Gastroesophageal sphincter (tissue), 4 donors: ENCODE measurements around the gene GAREM1. TPM values are rescaled to one million over a fixed set of nuclear protein-coding genes. Genes with fewer than 3 reads are reported as not detected.

Experiments used
- ATAC-seq: fragments of 150-250 bp; one replicate; pipeline ENCODE4 v1.9.1; 2016; ENCODE audit warnings: mild to moderate bottlenecking, moderate library complexity
- H3K27ac ChIP-seq, 4 donors: fragments of 200-600 bp; sonication (generic) in 3 of 4; 1 replicate in 3 of 4; 2 replicates in 1 of 4; pipeline ENCODE4 v1.5.1; 2016 to 2019
- H3K27me3 ChIP-seq: fragments of 200-600 bp; sonication (generic); one replicate; pipeline ENCODE4 v1.5.1; 2019
- H3K36me3 ChIP-seq, 2 donors: fragments of 200-600 bp; sonication (generic); one replicate each; pipeline ENCODE4 v1.5.1; 2019; ENCODE audit warnings: control low read depth in 1 of 2
- H3K4me1 ChIP-seq, 3 donors: fragments of 200-600 bp; sonication (generic); 1 replicate in 2 of 3; 2 replicates in 1 of 3; pipeline ENCODE4 v1.5.1; 2016 to 2019; ENCODE audit warnings: control low read depth in 2 of 3
- H3K4me3 ChIP-seq, 2 donors: fragments of 200-600 bp; sonication (generic); one replicate each; pipeline ENCODE4 v1.5.1; 2019; ENCODE audit warnings: mild to moderate bottlenecking in 1 of 2, moderate library complexity in 1 of 2
- H3K9me3 ChIP-seq, 3 donors: fragments of 200-600 bp; sonication (generic); one replicate each; pipeline ENCODE4 v1.5.1; 2017 to 2019; ENCODE audit warnings: control low read depth in 2 of 3
- EP300 ChIP-seq: sonication (generic); formaldehyde crosslinking; IDR thresholded peaks from one replicate; pipeline ENCODE4 v1.6.1; 2017; ENCODE audit warnings: antibody characterized with exemption, mild to moderate bottlenecking
- POLR2A ChIP-seq, 2 donors: fragments of 450-650 bp; IDR thresholded peaks; one replicate each; pipeline ENCODE4 v1.6.1; 2017; ENCODE audit warnings: antibody characterized with exemption in 2 of 2, mild to moderate bottlenecking in 2 of 2, moderate library complexity in 1 of 2
- POLR2AphosphoS5 ChIP-seq: sonication (generic); formaldehyde crosslinking; IDR thresholded peaks from one replicate; pipeline ENCODE4 v1.6.1; 2017; ENCODE audit warnings: antibody characterized with exemption
- WGBS, 2 donors: methylation state at CpG; one replicate each; pipeline ENCODE4 v1.1.5; 2018; ENCODE audit warnings: low coverage in 1 of 2; 5-methylcytosine and 5-hydroxymethylcytosine counted together
- total RNA-seq, 4 donors: library from RNA; depleted of rRNA; stranded (reverse); fragments of >200 nt; gene quantifications; one replicate each; pipeline ENCODE4 v1.1.0, GENCODE V29; 2016
- TF ChIP-seq, protein P1 (sequence below), 4 experiments: fragments of 200-600 bp in 2 of 4; fragments of 450-650 bp in 2 of 4; sonication (generic) in 1 of 4; IDR thresholded peaks; one replicate each; pipeline ENCODE4 v1.5.1; 2017 to 2019; ENCODE audit warnings: antibody characterized with exemption in 4 of 4, mild to moderate bottlenecking in 2 of 4, moderate library complexity in 2 of 4

GAREM1 gene
- total RNA-seq, 4 donors from 2014 or later, result 8.2 to 16.6 (median 12.3) TPM

DNA sequence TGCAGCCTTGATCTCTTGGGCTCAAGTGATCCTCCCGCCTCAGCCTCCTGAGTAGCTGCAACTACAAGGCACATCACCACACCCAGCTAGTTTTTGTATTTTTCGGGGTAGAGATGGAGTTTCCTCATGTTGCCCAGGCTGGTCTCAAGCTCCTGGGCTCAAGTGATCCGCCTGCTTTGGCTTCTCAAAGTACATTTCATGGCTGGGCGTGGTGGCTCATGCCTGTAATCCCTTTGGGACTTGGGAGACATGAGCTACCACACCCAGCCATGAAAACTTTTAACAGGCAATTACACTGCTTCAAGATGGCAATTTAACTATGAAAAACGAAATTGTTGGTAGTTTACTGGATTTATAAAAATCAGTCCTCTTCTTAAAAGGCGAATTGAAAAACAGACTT is 211.1 kb downstream of the GAREM1 start:
- WGBS, 2 donors, result 82 to 93% methylated on average over 2 to 5 of the region's 6 CpGs
- no peaks in the 10 kb centered on the region for H3K9me3 ChIP-seq
- no peaks in the 10 kb centered on the region for H3K36me3 ChIP-seq
- TF ChIP-seq EP300 (no peak), POLR2AphosphoS5 (no peak), POLR2A (IDR thresholded peaks at IDR 0.05) (no peak)
- TF ChIP-seq, protein P1, sequence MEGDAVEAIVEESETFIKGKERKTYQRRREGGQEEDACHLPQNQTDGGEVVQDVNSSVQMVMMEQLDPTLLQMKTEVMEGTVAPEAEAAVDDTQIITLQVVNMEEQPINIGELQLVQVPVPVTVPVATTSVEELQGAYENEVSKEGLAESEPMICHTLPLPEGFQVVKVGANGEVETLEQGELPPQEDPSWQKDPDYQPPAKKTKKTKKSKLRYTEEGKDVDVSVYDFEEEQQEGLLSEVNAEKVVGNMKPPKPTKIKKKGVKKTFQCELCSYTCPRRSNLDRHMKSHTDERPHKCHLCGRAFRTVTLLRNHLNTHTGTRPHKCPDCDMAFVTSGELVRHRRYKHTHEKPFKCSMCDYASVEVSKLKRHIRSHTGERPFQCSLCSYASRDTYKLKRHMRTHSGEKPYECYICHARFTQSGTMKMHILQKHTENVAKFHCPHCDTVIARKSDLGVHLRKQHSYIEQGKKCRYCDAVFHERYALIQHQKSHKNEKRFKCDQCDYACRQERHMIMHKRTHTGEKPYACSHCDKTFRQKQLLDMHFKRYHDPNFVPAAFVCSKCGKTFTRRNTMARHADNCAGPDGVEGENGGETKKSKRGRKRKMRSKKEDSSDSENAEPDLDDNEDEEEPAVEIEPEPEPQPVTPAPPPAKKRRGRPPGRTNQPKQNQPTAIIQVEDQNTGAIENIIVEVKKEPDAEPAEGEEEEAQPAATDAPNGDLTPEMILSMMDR (IDR thresholded peaks at IDR 0.05), result no peak
- no peak overlapping the region for H3K27ac ChIP-seq
- H3K4me3 ChIP-seq, result no peak overlapping the region
- ATAC-seq, result no peak
- no peaks in the 10 kb centered on the region for H3K4me1 ChIP-seq
- no peaks in the 10 kb centered on the region for H3K27me3 ChIP-seq

DNA sequence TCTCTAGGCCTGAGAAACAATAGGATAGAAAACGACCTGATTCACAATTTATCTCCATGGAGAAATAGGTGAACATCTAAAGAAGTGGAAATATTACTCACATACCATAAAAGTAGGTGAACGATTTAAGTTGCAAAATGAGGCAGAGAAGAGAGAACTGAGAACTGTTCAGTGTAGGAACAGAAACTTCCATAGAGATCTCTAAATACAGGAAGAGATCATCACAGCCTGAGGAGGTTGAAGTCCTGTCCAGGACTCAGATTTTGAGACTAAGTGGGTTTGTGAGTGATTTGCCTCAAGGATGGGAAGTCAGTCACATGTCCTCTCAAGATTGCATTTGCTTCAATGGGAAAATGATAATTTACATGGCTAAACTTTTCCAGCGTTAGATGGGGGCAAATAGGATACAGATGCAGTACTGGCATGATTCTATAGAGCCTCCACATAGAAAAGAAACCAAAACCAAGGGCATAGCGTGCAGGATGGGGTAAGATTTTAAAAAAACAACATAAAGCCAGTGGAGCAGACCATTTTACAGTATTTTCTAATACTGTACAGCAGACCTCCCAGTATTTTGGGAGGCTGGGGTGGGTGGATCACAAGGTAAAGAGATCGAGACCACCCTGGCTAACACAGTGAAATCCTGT is 212.0 kb downstream of the GAREM1 start:
- no peaks in the 10 kb centered on the region for H3K36me3 ChIP-seq
- no peaks in the 10 kb centered on the region for H3K27me3 ChIP-seq
- H3K9me3 ChIP-seq, result no peaks in the 10 kb centered on the region
- no peak overlapping the region for H3K27ac ChIP-seq
- ATAC-seq, result no peak
- 76 to 83% methylated on average over 4 to 5 of the region's 5 CpGs for WGBS, 2 donors
- H3K4me1 ChIP-seq, result no peaks in the 10 kb centered on the region
- TF ChIP-seq EP300 (no peak), POLR2AphosphoS5 (no peak), POLR2A (IDR thresholded peaks at IDR 0.05) (no peak)
- TF ChIP-seq, protein P1 (IDR thresholded peaks at IDR 0.05), result no peak
- no peak overlapping the region for H3K4me3 ChIP-seq

DNA sequence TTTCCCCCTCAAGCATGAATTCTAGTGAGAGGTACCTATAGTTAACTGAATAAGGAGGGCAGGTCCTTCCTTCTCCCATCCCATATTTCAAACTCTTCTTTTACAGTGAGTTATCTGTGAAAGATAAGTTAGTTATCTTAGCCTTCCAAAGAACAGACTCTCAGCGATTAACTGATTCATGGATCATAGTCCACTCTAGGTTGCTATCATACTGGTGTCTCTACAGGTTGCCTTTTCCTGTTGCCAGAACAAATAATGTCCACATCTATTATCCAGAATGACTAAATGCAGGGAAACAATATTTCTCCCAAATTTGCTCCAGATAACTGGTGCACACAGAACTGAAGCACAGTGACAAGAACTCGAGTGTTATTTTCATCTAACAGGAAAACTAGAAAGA is 212.5 kb downstream of the GAREM1 start:
- ATAC-seq, result no peak
- H3K4me3 ChIP-seq, result no peak overlapping the region
- H3K4me1 ChIP-seq, result no peaks in the 10 kb centered on the region
- H3K27ac ChIP-seq, result no peak overlapping the region
- H3K9me3 ChIP-seq, result no peaks in the 10 kb centered on the region
- WGBS, 2 donors, result 79 to 91% methylated on average over 1 to 2 of the region's 2 CpGs
- H3K27me3 ChIP-seq, result no peaks in the 10 kb centered on the region
- H3K36me3 ChIP-seq, result no peaks in the 10 kb centered on the region
- TF ChIP-seq EP300 (no peak), POLR2AphosphoS5 (no peak), POLR2A (IDR thresholded peaks at IDR 0.05) (no peak)
- TF ChIP-seq, protein P1 (IDR thresholded peaks at IDR 0.05), result no peak

DNA sequence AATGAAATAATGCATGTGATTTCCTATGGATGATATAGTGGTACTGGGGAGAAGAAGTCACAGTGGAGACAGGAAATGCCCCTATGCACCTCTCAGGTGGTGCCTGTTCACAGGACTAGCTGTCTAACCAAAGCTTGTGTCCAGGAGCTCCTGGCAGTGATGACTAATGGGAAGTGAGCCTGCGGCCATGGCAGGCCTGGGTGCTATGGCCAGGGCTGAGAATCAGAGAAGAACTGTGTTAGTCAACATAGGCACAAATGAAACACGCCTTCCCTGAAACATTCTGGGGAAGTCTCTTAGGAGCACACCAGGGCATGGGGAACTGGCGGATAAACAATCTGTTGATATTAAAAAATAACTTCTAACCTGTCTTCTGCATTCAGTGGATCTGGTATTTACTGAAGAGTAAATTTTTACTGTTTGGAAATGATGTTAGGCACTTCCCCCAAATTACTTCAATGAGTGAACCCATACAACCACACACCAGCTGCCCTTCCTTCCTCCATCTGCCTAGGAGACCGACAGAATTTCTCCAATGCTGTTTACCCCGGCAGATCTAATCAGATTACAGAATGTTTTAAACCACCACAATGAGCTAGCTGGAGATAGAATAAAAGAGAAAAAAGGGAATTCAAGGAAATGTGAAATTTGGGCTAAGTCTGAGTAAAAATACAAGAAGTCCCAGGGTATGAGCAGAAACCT is 213.4 kb downstream of the GAREM1 start:
- H3K27me3 ChIP-seq, result no peaks in the 10 kb centered on the region
- WGBS, 2 donors, result 69 to 74% methylated on average over 4 to 5 of the region's 5 CpGs
- TF ChIP-seq POLR2AphosphoS5 (no peak), POLR2A (IDR thresholded peaks at IDR 0.05) (no peak), EP300 (no peak)
- TF ChIP-seq, protein P1 (IDR thresholded peaks at IDR 0.05), result no peak
- no peaks in the 10 kb centered on the region for H3K4me1 ChIP-seq
- H3K9me3 ChIP-seq, result no peaks in the 10 kb centered on the region
- no peak overlapping the region for H3K27ac ChIP-seq
- H3K36me3 ChIP-seq, result no peaks in the 10 kb centered on the region
- no peak for ATAC-seq
- no peak overlapping the region for H3K4me3 ChIP-seq

DNA sequence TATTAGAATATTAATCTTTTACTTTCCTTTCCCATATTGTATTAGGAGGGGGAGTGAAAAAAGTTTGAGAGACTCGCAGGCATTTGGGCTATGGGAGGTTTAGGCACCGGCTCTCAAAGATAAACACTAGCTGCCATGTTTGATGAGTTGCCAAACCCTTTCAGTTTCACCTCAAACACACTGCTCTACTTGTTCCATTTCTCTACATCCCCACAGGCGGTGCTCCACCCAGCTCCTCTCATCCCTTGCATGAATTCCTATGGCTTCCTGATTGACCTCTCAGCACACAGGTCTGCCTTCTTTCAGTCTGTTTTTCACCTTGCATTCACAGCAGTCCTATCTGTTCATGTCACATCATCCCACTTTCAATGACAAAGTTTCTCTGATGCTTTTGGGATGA is 215.1 kb downstream of the GAREM1 start:
- Histone ChIP-seq H3K9me3 (no peaks in the 10 kb centered on the region), H3K27ac (no peak overlapping the region), H3K4me3 (no peak overlapping the region), H3K27me3 (no peaks in the 10 kb centered on the region), H3K36me3 (no peaks in the 10 kb centered on the region), H3K4me1 (no peaks in the 10 kb centered on the region)
- no peak for ATAC-seq
- WGBS, 2 donors, result 51 to 67% methylated on average over 1 to 3 of the region's 3 CpGs
- TF ChIP-seq, protein P1 (IDR thresholded peaks at IDR 0.05), result no peak
- TF ChIP-seq EP300, result no peak
- TF ChIP-seq POLR2A (IDR thresholded peaks at IDR 0.05), result no peak
- TF ChIP-seq POLR2AphosphoS5, result no peak
